Right cardiac atrium (tissue), 5 donors: ENCODE measurements around the gene RNU1-1. TPM values are rescaled to one million over a fixed set of nuclear protein-coding genes. Genes with fewer than 3 reads are reported as not detected.
"Not testable (repeated sequence)": the region's sequence is repeated elsewhere in the genome, so short reads cannot be mapped to it uniquely, and the experiment has no call there.

ENCODE experiments used
- ATAC-seq, 2 donors: fragments of 200-7000 bp; cut with Tn5 transposase; one replicate each; pipeline versions ENCODE4 v1.8.0 to v1.9.1; 2020; ENCODE audit warnings: moderate library complexity in 2 of 2, mild to moderate bottlenecking in 1 of 2
- DNase-seq, 3 donors: peaks; one replicate each; pipeline ENCODE4 v3.0.0-alpha.2; 2020
- H3K27ac ChIP-seq: one replicate; pipeline ENCODE4 v1.5.1; 2013; ENCODE audit warnings: mild to moderate bottlenecking, low read length, control low read depth, moderate library complexity
- H3K27me3 ChIP-seq: one replicate; pipeline ENCODE4 v1.6.1; 2013; ENCODE audit not compliant: control insufficient read depth, insufficient read depth
- H3K4me1 ChIP-seq: one replicate; pipeline ENCODE4 v1.6.1; 2013; ENCODE audit warnings: low read length; ENCODE audit not compliant: control insufficient read depth, insufficient read depth
- H3K4me3 ChIP-seq: one replicate; pipeline ENCODE4 v1.5.1; 2013; ENCODE audit warnings: low read length, control low read depth
- H3K9me3 ChIP-seq: one replicate; pipeline ENCODE4 v1.6.1; 2013; ENCODE audit warnings: low read length; ENCODE audit not compliant: control insufficient read depth
- WGBS: extraction: QIAGEN DNeasy Blood & Tissue Kit; methylation state at CpG from one replicate; pipeline ENCODE4 v1.1.7; 2013; 5-methylcytosine and 5-hydroxymethylcytosine counted together
- intact Hi-C, 4 donors: fragments of 100-400 bp; cut with DNase I; formaldehyde crosslinking; loops; one replicate each; pipeline versions ENCODE4 v1.11.0 to v1.14.0; 2022 to 2023
- long read RNA-seq, 4 donors: library from polyadenylated mRNA; unstranded; transcript quantifications; one replicate each; pipeline ENCODE4 v2.0.0, GENCODE V29; 2020 to 2021
- polyA plus RNA-seq: library from polyadenylated mRNA; stranded (reverse); fragments of 200-250 nt; gene quantifications from one replicate; pipeline ENCODE4 v1.2.3, GENCODE V29; 2013
- total RNA-seq, 4 donors: library from RNA; stranded (reverse); fragmentation: NEBNext Ultra II Directional; extraction: Animal tissue kit (Norgen Biotek cat#: 25700); gene quantifications; one replicate each; pipeline ENCODE4 v1.2.1, GENCODE V29; 2021
- donor health status: healthy with polysubstance abuse.
- donor health status: DM: no; HTN: yes; CAD: no.
- donor health status: DM: no; HTN: no; CAD: no.
- donor health status: DM: no; HTN: yes; CAD: no; lungs with severe emphysema.
- donor health status: DM: yes; HTN: yes; CAD: no.

Gene RNU1-1
- total RNA-seq (1,000 to 10,000 TPM; 3,675 to 8,578 (median 7,073) TPM), polyA plus RNA-seq (not detected)
- long read RNA-seq, donor 1, result 0 reads
- long read RNA-seq, donor 2, result 0 reads
- long read RNA-seq, donor 3, result 0 reads
- long read RNA-seq, donor 4, result 0 reads

- peak; percentile 80 to 88 (median 87) for DNase-seq
- H3K9me3 ChIP-seq, H3K4me1 ChIP-seq, intact Hi-C loops, H3K27me3 ChIP-seq: not testable (repeated sequence)
- ATAC-seq, result peak; percentile 70 to 81
- WGBS, result 1% methylated on average over 37 of the region's 40 CpGs
- Histone ChIP-seq H3K27ac (peak within 1 kb of the TSS; percentile 98), H3K4me3 (peak within 1 kb of the TSS; percentile 56)
Observed at GRCh38 chr1:16514107-16515055, at the start of gene RNU1-1. Gene RNU1-1 (minus strand): TSS chr1:16514285.

- ATAC-seq, H3K4me3 ChIP-seq, H3K4me1 ChIP-seq, H3K27ac ChIP-seq, H3K9me3 ChIP-seq, DNase-seq, H3K27me3 ChIP-seq, intact Hi-C loops: not testable (repeated sequence)
- WGBS, result 71% methylated on average over 3 of the region's 4 CpGs
Observed at GRCh38 chr1:16561035-16561434, 47.0 kb upstream of the RNU1-1 start.

GRCh38 chr1:16560498-16560897 lies 46.4 kb upstream of the RNU1-1 start:
- WGBS, result 78% methylated on average over 4 of the region's 6 CpGs
- not testable (repeated sequence) for H3K4me3 ChIP-seq

DNA sequence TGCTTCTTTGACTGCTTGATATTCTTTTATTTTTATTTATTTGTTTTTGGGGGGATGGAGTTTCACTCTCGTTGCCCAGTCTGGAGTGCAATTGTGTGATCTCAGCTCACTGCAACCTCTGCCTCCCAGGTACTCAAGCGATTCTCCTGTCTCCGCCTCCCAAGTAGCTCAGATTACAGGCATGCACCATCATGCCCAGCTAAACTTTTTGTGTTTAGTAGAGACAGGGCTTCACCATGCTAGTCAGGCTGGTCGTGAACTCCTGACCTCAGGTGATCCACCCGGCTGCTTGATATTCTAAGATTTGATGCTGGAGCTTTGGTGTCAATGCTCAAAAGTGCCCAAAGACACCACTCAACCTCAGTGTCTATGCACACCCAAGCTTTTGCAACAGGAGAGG lies 45.6 kb upstream of the RNU1-1 start:
- H3K27me3 ChIP-seq, H3K4me3 ChIP-seq, H3K9me3 ChIP-seq, intact Hi-C loops, ATAC-seq, H3K4me1 ChIP-seq, DNase-seq, H3K27ac ChIP-seq: not testable (repeated sequence)
- no CpG with 5 or more reads among the region's 5 CpGs for WGBS

More at GRCh38 chr1:16560498-16560897, 46.4 kb upstream of the RNU1-1 start:
- intact Hi-C loops, H3K27ac ChIP-seq, ATAC-seq, H3K9me3 ChIP-seq, H3K4me1 ChIP-seq, H3K27me3 ChIP-seq: not testable (repeated sequence)
- DNase-seq, result peak in 1 of 3 donors; percentile 7

DNA sequence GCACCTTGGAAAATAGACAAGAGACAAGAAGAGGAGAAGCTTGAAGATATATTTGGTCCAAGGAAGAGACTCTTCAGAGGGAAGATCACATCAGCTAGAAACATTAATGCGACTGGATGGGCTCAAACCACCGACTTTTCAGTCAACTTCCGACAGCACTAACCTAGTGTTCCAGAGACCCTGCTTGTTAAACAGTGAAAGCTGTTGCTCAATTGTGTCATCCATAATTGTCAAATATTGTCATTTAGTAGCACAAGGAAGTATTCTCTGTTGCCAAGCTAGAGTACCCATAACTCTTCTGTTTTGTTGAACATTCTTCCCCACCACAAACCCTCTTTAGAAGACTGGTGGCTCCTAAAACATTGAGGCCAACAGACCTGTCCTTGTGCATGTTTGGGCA lies 42.9 kb upstream of the RNU1-1 start:
- intact Hi-C loops, H3K27ac ChIP-seq, DNase-seq, H3K4me1 ChIP-seq, ATAC-seq, H3K27me3 ChIP-seq, H3K4me3 ChIP-seq, H3K9me3 ChIP-seq: not testable (repeated sequence)
- 96% methylated on average over 3 of the region's 3 CpGs for WGBS

- H3K4me3 ChIP-seq, H3K4me1 ChIP-seq, H3K27me3 ChIP-seq, intact Hi-C loops, H3K9me3 ChIP-seq, H3K27ac ChIP-seq: not testable (repeated sequence)
- DNase-seq (peak in 1 of 3 donors; percentile 16), ATAC-seq (peak in 1 of 2 donors; percentile 33)
- 89% methylated on average over 10 of the region's 11 CpGs for WGBS
Observed at GRCh38 chr1:16553244-16553643, 39.2 kb upstream of the RNU1-1 start.

DNA sequence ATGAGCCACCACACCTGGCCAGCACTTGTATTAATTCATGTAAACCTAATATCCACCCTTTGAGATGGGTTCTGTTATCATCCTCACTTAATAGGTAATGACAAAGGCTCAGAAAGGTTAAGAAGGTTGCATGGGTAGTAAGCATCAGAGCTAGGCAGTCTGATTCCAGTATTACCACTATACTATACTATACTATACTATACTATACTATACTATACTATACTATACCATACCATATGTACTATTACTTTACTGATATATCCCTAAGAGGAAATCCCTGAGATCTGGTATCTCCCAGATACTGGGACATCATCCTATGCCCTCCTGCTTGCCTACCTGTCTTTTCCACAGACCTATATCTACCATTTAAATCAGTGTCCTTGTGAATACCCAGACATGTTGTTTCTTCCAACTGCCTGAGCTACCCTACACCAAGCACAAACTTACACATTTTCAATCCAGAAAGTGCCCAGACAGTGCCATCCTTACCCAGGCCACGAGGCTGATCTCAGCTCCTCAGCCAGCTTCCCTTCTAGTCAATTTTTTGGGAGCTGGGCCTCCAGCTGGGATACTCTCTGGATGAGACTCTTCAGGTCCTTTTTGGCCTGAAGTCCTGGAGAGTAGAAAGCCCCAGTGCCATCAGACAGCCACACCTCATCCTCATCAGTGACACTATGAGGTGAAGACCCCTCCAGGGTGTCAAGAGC lies 36.3 kb upstream of the RNU1-1 start:
- H3K27ac ChIP-seq, H3K27me3 ChIP-seq, H3K4me3 ChIP-seq, intact Hi-C loops, H3K9me3 ChIP-seq, H3K4me1 ChIP-seq, ATAC-seq: not testable (repeated sequence)
- WGBS, result 61% methylated on average over 1 of the region's 1 CpG
- DNase-seq, result peak in 1 of 3 donors; percentile 42

GRCh38 chr1:16549545-16549944 lies 35.5 kb upstream of the RNU1-1 start:
- H3K27ac ChIP-seq, DNase-seq, H3K4me1 ChIP-seq, intact Hi-C loops, H3K9me3 ChIP-seq, ATAC-seq, H3K27me3 ChIP-seq, H3K4me3 ChIP-seq: not testable (repeated sequence)
- 53% methylated on average over 1 of the region's 1 CpG for WGBS

DNA sequence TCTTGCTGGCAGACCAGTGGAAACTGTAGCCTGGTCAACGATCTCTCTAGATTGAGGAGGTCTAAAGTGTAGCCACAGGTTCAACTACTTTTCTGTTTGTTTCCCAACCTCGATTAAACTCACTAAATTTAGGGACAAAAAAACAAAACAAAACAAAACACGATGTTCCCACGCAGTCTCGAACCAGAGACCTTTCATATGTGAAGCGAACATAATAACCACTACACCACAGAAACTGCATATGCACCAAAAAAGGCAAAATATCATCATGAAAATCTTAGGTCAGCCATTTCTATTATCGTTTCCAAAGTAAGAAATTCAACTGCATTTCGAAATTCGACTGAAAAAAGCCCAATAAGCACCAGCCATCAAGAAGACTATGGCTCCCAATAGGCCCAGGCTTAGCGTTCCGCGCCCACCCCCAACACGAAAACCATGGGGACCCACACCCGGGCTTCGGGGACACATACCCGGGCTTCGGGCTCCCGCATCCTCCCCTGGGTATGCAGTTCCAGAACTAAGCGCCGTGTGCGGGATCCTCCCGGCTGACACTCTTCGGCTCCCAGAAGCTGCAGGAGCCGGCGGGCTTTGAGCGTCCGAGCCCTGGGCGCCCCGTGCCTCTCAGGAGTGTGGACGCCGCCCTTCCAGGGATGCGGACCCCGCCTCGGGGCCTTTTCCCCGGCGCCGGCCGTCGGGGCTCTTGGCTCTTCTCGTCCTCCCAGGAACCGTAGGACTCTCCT lies 33.6 kb upstream of the RNU1-1 start:
- intact Hi-C loops, H3K27me3 ChIP-seq, H3K27ac ChIP-seq, H3K4me3 ChIP-seq, DNase-seq, H3K9me3 ChIP-seq, H3K4me1 ChIP-seq, ATAC-seq: not testable (repeated sequence)
- 31% methylated on average over 24 of the region's 41 CpGs for WGBS

- DNase-seq, result peak in 1 of 3 donors; percentile 29
- intact Hi-C loops, ATAC-seq, H3K27me3 ChIP-seq, H3K27ac ChIP-seq, H3K9me3 ChIP-seq, H3K4me3 ChIP-seq, H3K4me1 ChIP-seq: not testable (repeated sequence)
- 28% methylated on average over 10 of the region's 16 CpGs for WGBS
Observed at GRCh38 chr1:16545682-16546095, 31.6 kb upstream of the RNU1-1 start.
